GM21529 (cell line): ENCODE measurements around the gene DIRAS3.
"Not testable (repeated sequence)": the region's sequence is repeated elsewhere in the genome, so short reads cannot be mapped to it uniquely, and the experiment has no call there.

ENCODE experiments used
- ATAC-seq: cut with Tn5 transposase; IDR thresholded peaks from one replicate; pipeline ENCODE4 v1.9.1; 2021; ENCODE audit not compliant: unreplicated experiment

Gene DIRAS3, protein sequence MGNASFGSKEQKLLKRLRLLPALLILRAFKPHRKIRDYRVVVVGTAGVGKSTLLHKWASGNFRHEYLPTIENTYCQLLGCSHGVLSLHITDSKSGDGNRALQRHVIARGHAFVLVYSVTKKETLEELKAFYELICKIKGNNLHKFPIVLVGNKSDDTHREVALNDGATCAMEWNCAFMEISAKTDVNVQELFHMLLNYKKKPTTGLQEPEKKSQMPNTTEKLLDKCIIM

DNA sequence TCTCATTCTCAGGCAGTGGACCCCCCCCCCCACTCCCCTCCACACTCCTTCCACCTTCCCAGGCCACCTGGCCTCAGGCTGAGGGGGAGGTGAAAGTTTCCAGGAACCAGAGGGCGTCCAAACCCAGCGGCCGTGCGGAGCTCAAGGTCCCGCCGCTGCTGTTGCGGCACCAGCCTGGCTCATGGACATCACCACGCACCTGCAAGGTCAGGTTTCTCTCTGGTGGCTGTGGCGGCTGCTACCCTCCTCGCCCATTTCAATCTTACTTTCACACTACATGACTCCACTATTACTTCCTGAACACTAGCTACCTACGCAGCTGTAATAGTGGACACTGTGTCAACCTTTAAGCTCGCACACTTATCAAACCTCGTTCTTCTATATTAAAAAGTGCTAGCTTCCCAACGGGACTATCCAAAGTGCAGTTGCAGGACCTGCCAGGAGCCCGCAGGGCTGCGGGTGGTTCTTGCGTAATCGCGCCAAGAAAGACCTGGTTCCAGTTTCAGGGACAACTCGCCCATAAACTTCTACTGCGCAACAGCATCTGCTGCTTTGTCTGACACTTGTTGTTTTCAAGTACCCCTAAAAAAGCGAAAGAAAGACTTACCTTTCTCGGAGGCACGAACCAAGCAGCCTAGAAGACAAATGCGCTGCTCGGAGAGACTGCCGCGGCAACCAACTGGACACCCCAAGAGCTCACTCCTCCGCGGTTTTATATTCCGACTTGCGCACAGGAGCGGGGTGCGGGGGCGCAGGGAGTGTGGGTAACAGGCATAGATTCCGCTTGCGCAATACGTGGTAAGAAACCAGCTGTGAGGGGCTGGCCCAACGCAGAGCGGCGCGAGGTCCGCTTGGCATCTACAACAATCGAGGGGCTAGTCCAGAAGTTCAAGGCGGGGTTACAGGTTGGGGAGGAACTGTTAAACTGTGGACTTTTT is at the start of gene DIRAS3:
TSS of gene DIRAS3 (minus strand) at position 687 of the 938 bp plus-strand sequence. CDS start 3,330 bp downstream, outside the sequence.
- ATAC-seq, result no peak

DNA sequence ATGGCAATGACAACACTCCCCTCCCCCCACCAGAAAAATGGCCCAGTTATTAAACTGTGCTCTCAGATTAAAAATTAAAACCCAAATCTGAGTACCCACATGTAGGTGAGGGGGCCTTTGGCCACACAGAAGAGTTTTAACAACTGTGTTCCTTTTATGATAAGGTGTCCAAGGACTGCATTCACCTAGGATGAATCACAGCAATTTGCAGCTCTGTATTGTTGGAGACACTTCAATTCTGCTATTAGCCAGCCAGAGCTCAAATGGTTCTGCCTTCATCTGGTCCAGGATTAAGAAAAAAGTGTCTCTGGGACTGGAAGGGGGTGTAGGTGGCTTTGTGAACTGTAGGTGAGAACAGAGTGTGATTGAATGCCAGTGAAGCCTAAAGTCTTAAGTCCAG is 43.3 kb upstream of the DIRAS3 start:
- no peak for ATAC-seq

DNA sequence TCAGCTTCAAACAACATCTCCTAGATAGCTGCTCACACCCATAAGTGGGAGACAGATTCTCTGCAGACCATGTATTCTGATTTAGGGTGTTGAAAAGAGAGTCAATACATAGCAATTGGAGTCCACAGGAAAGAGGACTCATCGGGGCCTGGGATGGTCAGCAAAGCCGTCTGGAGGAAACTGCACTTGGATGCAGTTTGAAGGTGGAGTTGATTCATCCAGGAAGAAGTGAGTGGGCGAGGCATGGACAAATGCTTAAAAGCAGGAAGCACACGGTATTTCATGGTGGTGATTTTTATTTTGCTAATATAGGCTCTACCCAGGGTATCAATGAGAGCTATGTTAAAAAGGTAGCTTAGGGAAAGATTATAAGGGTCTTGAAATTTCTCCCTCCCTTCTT is 36.8 kb upstream of the DIRAS3 start:
- ATAC-seq, result no peak

DNA sequence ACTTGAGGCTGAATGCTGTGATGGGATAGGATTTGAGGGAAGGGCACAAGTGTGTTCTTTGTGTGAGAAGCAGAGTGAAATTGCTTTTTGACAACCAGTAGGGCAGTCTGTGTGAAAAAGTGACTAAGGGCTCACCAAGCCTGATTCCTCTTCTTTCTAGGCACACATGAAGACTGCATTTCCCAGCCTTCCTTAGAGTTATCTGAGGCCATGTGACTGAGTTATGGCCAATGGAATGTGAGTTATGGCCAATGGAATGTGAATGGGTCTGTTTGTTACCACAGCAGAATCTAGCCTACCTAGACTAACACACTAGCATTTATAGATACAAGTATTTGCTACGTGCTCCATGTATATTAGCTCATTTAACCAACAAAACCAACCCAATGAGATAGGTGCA is 35.3 kb upstream of the DIRAS3 start:
- no peak for ATAC-seq

DNA sequence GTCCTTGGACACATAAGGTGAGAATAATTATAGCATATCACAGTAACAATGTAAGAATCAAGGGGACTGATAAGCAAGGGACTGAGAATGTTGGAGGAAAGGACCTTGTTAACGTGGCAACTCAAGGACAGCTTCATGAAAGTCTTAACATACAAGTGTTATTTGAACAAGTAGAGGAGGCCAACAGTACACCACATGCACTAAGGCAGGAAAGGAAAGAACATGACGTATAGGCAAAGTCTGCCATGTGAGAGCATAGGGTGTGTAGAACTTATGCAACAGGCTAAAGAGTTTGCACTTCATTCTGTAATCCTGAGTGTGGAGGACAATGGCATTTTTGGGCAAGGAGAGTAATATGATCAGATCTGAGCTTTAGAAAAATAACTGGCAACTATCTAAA is 33.3 kb upstream of the DIRAS3 start:
- no peak for ATAC-seq

DNA sequence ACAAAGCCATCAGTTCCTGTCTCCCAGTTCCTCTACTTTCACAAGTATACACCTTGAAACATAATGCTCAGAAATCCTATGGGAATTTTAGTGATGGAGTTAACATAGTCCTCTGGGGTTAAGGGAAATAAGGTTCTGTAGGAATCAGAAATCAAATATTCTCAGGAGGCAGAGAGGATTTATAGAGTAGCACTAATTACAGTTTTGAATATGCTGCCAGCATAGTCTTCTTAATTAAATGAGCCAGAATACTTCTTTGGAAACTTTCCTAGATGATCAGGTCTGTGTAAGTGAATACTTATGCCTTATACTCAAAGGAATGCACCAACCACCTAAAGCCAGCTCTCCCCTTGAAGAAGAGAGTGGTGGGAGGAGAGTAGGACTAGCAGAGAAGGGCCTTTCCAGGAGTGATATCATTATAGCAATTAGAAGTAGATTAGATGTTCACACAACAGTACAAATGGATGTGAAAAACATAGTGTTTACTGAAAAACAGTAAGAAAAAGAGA is 31.4 kb upstream of the DIRAS3 start:
- no peak for ATAC-seq

DNA sequence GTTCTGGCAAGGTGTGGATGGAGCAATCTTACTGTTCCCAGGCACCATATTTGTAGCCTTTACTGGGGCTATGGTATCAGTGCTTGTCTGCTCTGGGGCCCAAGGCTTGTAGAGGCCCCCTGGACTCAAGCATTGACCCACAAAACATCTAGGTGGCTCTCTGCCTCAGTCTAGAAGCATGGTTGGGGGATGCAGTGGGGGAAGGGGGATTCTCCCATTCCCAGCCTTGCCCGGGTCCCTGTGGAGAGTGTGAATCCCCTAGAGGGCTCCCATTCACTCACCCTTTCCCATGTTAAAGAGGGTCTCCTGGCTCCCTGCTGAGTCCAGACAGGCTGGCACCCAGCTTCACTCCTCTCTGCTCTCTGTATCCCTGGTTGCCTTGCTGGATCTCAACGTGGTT is 28.2 kb upstream of the DIRAS3 start:
- no peak for ATAC-seq

DNA sequence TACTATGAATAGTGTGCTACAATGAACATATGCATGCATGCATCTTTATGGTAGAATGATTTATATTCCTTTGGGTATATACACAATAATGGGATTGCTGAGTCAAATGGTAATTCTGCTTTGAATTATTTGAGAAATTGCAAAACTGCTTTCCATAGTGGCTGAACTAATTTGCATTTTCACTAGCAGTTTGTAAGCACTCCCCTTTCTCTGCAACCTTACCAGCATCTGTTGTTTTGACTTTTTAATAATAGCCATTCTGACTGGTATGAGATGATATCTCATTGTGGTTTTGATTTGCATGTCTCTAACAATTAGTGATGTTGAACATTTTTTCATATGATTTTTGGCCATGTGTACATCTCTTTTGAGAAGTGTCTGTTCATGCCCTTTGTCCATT is 24.0 kb upstream of the DIRAS3 start:
- ATAC-seq, result no peak

DNA sequence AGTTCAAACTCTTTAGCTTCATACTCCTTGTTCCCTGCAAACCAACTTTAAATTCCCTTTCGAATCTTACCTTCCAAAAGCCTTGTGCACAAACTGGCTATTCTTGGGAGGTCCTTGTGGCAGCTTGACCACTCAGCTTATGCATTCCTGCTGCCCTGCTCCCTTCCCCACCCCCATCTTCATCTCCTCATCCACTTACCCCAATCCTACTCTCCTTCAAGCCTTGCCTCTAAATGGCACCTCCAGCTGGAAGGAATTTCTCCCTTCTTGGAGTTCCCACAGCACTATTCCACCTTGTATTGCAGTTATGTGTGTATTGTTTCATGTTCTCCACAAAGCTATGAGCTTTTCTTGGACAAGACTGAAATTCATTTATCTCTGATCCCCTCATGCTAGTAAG is 15.3 kb upstream of the DIRAS3 start:
- no peak for ATAC-seq

DNA sequence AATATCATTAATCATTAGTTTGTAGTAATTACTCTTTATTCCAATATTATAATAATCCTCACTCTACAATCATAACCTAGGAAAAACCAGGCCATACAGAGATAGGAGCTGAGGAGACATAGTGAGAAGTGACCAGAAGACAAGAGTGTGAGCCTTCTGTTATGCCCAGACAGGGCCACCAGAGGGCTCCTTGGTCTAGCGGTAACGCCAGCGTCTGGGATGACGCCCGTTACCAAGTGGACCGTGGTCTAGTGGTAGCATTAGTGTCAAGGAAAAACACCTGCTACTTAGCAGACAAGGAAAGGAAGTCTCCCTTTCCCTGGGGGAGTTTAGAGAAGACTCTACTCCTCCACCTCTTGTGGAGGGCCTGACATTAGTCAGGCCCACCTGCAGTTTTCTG is 7.6 kb upstream of the DIRAS3 start:
- not testable (repeated sequence) for ATAC-seq

DNA sequence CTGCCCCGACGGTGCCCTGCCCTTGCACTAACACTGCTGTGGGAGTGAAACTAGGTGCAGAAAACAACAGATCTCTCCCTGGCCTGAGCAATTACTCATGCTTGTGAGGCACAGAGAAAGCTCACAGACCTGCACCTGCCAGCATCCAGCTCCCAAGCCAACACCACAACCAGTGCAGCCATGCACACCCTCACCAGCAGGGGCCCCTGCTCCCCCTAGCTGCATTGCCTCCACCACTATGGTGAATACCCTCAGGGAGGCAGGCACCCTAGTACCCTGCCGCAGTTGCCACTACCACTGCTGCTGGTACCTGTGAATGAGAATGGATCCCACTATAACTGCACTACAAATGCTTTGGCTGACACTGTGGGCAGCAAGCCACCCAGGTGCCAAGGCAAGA is 7.1 kb upstream of the DIRAS3 start:
- ATAC-seq, result no peak

DNA sequence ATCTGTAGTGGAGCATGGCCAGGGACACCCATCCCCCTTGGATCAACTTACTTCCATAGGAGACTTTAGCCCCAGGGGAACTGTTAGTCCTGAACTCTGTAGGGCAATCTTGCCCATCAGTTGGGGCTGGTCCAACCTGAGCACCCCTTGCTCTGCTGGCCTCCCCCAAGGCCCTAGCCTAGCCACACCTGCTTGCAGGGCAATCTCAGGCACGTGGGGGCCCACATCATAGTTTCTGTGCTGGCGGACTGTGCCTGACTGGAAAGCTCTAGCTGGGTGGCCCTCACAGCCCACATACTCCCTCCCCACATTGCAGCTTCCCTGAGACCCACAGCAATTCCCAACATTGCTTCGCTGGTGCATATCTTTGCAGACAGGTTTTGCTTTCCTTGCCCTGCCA is 6.6 kb upstream of the DIRAS3 start:
- ATAC-seq, result no peak

DNA sequence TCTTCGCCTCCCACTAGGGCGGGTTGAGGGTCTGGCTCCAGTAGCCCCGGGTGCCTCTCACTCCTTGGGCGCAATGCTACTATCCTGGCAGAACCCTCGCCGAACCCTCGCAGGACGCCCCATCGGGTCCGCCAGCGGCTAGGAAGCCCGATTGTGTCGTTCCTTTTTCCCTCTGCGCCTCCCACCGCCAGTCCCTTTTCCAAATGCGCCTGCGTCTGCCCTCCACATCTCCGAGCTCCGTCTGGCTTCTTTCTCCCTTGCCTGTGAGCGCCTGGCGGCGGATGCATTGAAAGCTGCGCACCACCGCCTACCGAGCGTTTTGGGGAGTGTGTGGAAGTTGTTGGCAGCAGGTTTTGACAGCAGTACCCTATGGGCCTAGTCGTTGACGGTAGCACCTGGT is 1.0 kb upstream of the DIRAS3 start:
- no peak for ATAC-seq

DNA sequence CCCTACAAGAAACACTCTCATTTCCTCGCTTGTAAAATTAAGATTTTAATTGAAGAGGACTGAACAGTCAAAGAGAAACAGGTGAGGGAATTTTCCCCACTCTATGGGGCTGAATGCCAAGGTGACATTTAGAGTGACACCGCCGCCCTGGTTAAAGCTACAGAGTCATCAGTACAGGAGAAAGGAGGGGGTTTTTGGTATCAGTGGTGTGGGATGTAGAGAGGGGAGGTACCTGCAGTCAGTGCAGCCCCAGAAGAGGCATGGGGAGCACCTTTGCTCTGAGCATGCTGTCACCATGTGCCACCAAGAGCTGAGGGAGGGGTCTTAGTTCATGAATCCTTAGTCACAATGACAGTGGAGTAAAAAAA is 2.8 kb downstream of the DIRAS3 start:
- no peak for ATAC-seq

DNA sequence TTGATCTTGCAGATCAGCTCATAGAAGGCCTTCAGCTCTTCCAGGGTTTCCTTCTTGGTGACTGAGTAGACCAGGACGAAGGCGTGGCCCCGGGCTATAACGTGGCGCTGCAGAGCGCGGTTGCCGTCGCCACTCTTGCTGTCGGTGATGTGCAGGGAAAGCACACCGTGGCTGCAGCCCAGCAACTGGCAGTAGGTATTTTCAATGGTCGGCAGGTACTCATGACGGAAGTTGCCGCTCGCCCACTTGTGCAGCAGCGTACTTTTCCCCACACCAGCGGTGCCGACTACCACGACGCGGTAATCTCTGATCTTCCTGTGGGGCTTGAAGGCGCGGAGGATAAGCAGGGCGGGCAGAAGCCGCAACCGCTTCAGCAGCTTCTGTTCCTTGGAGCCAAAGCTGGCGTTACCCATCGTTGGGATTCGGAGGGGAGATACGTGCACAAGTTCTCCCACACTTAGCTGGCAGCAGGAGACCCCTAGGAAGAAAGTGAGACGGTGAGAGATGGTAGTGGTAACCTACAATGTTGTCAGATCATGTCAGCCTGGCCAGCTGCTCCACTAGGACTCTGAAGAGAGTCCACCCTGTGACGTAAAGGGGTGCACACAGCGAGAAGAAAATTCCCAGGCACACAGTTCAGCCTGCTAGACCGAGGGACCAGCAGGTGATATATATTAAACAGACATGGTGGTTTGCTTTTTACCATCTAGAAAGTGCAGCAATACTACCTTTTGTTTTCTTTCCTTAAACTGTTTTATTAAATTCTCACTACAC is 3.4 kb downstream of the DIRAS3 start:
- no peak for ATAC-seq

DNA sequence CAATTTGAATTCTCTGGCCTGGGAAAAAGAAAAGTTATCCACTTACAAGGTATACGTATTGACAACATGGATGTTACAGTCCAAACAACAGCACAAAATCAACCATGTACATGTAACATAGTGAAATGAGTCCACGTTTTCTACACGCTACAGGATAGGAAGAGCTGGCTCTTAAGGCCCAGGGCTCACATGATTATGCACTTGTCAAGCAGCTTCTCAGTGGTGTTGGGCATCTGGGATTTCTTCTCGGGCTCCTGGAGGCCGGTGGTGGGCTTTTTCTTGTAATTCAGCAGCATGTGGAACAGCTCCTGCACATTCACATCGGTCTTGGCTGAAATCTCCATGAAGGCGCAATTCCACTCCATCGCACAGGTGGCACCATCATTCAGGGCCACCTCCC is 4.0 kb downstream of the DIRAS3 start:
- ATAC-seq, result no peak

DNA sequence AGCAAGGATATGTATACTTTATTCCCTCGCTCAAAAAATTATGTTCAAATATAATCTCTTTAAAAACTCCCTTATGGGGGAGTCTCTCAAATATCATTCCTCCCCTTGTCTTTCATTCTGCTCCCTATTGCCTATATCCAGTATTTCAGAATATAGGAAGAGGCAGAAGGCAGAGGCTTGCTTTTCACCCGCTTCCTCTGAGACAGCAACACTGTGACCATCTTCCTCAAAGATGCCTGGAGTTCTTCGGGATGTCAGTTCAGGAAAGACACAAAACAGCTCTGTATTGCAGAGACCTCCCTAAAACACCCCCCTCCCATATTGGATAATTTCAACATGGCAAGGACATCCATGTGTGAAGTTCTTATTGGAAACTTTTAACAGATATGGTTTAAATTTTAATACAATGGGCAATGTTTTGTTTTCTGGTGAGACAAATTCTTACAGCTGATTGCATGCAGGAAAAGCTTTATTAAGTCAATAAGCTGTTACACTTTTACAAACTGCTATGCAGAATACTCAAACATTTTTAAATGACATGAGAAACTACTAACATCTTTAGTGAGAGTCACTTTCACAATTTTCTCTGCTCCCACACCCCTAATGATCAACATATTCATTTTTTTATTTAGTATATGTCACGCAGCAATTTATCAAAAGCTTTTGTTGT is 4.8 kb downstream of the DIRAS3 start:
- ATAC-seq, result no peak

DNA sequence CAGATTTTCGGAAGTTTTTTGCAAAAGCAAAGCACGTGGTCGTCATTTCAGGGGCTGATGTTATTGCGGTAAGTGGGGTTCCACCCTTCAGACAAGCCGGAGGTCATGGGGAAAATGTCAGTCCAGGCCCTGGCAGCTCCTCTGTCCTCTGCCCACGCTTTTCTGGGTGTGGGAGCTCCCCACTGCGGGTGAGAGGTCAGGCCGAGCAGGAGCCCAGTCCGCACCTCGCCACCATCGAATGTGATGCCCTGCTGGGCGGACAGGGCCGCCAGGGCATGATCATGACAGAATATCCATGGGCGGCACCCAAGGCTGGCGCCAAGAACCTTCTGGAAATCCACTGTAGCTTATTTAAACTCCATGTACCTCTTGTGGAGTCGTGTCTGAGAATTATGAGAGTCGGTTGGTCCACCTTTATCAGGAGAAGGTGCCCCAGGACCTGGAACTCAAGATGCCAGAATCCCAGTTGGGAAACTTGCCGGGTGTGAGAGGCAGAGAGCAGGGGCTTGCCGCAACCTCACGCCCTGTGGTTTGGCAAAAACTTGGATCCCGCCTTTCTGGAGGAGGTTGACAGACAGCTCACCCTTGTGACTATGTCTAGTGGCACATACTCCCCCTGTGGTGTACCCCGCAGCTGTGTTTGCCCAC is 6.9 kb downstream of the DIRAS3 start:
- ATAC-seq, result no peak

DNA sequence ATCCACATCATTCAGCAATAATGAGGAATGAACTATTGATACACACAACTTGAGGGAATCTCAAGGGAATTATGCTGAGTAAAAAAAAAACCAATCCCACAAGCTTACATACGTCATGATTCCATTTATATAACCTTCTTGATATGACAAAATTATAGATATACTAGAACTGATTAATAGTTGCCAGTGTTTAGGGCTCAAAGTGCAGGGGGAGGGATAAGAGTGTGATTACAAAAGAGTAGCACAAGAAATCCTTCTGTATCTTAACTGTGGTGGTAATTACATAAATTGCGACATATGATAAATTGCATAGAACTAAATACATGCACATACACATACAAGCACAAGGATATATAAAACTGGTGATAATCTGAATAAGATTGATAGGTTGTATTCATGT is 13.5 kb downstream of the DIRAS3 start:
- ATAC-seq, result no peak

DNA sequence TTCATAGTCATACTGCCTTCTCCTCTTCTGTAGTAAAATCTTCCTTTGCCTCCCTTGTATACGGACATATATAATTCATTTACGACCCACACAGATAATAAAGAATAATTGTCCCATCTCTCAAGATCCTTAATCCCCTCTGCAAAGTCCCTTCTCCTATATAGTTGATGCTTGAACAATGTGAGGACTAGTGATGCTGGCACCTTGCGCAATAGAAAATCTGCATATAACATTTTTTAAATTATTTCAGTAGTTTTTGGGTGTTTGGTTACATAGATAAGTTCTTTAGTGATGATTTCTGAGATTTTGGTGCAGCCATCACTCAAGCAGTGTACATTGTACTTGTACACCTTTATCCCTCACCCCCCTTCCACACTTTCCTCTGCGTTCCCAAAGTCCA is 21.0 kb downstream of the DIRAS3 start:
- no peak for ATAC-seq

DNA sequence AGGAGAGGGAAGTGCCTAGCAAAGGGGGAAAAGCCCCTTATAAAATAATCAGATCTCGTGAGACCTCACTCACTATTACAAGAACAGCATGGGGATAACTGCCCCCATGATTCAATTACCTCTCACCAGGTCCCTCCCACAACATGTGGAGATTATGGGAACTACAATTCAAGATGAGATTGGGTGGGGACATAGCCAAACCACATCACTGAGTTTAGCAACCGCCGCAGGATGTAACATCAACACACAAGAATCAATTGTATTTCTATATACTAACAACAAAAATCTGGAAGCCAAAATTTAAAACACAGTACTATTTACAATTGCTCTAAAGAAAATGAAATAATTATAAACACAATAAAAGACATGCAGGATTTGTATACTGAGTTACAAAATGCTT is 21.9 kb downstream of the DIRAS3 start:
- ATAC-seq, result no peak
